Measurements from ENCODE around the gene RPL36.

GRCh38 chr19:5692723-5693194 is 2.7 kb downstream of the RPL36 start:
- TF ChIP-seq CTCF (IDR thresholded peaks at IDR 0.05): no peak
- TF ChIP-seq POLR2AphosphoS5 (IDR thresholded peaks at IDR 0.05): no peak
